Fibroblast of the aortic adventitia (primary cell): ENCODE measurements around the gene BNIP1. TPM values are rescaled to one million over a fixed set of nuclear protein-coding genes. Genes with fewer than 3 reads are reported as not detected.
A peak's percentile ranks its signal among the peaks of the same experiment; 100 is the strongest.

Experiments used
- DNase-seq: peaks from one replicate; pipeline ENCODE4 v3.0.0-alpha.2; 2010; ENCODE audit warnings: low read depth
- H3K4me3 ChIP-seq: 2 replicates; pipeline ENCODE4 v1.5.1; 2011; ENCODE audit warnings: low read depth, mild to moderate bottlenecking, control low read depth, low read length, moderate library complexity
- total RNA-seq: library from RNA; depleted of rRNA; stranded (reverse); fragments of >200 nt; gene quantifications from 2 replicates; pipeline ENCODE4 v1.2.3, GENCODE V29; 2012; ENCODE audit warnings: low replicate concordance
- TF ChIP-seq, protein P1 (sequence below): IDR thresholded peaks from 2 replicates; pipeline ENCODE4 v1.5.1; 2011; ENCODE audit warnings: mild to moderate bottlenecking, low read length, control low read depth, inconsistent platforms; ENCODE audit not compliant: insufficient read depth

The BNIP1 gene
- total RNA-seq, 1 donor = 20.9 TPM

DNA sequence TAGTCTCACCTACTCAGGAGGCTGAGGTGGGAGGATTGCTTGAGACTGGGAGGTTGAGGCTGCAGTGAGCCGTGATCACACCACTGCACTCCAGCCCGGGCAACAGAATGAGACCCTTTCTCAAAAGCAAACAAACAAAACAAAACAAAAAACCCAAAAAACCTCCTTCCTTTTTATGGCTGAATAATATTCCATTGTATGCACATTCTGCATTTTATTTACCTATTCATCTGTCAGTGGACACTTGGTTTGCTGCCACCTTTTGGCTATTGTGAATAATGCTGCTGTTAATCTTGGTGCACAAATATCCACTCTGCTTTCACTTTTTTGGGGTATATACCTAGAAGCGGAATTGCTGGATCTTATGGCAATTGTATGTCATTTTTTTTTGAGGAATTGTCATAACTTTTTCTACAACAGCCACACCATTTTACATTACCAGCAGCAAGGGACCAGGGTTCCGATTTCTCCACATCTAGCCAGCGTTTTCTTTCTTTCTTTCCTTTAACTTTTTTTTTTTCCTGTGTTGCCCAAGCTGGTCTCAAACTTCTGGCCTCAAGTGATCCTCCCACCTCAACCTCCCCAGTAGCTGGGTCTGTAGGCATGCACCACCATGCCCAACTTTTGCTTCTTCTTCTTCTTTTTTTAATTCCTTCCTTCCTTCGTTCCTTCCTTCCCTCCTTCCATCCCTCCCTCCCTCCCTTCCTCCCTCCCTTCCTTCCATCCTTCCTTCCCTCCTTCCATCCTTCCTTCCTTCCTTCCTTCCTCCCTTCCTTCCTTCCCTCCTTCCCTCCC is 60.1 kb downstream of the BNIP1 start:
- H3K4me3 ChIP-seq = no peak overlapping the region
- peak; percentile 51 for DNase-seq
- TF ChIP-seq, protein P1, sequence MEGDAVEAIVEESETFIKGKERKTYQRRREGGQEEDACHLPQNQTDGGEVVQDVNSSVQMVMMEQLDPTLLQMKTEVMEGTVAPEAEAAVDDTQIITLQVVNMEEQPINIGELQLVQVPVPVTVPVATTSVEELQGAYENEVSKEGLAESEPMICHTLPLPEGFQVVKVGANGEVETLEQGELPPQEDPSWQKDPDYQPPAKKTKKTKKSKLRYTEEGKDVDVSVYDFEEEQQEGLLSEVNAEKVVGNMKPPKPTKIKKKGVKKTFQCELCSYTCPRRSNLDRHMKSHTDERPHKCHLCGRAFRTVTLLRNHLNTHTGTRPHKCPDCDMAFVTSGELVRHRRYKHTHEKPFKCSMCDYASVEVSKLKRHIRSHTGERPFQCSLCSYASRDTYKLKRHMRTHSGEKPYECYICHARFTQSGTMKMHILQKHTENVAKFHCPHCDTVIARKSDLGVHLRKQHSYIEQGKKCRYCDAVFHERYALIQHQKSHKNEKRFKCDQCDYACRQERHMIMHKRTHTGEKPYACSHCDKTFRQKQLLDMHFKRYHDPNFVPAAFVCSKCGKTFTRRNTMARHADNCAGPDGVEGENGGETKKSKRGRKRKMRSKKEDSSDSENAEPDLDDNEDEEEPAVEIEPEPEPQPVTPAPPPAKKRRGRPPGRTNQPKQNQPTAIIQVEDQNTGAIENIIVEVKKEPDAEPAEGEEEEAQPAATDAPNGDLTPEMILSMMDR = peak; percentile 62

DNA sequence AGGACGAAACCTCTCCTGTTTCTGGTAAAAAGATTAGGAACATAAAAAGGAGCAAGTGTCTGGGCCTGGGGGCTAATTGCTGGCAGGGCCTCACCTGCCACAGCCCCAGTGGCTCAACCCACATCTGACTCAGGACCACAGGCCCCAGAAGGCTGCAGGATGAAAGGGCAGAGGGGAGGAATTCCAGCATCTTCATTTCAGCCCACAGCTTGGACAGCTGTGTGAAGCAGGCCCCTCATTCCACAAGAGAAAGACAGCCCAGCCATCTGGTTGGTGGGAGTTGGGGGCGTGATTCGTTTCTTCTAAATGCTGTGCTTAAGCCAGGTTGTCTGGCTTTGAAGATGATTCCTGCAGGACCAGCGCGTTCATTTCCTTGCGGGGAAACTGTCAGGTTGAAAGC is 61.6 kb downstream of the BNIP1 start:
- DNase-seq = no peak

DNA sequence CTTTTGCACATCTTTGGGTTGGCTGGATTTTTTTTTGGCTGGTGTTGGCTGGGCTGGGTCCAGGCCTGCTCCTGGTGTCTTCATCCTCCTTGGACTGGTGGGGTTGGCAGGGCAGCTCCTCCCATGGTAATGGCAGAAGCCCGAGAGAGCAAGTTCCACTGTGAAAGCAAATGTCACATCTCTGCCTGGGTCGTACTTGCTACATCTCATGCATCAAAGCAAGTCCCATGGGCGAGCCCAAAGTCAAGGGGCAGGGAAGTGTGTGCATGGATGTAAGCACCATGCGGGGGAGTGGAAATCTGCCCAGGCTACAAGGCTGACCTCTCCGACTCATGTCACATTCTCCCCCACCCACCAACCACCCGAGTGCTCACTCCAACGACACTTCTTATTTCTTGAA is 64.0 kb downstream of the BNIP1 start:
- H3K4me3 ChIP-seq = no peak overlapping the region
- no peak for DNase-seq
- TF ChIP-seq, protein P1 = no peak

More for the DNA sequence above, 61.6 kb downstream of the BNIP1 start:
- TF ChIP-seq, protein P1 = no peak
- no peak overlapping the region for H3K4me3 ChIP-seq

DNA sequence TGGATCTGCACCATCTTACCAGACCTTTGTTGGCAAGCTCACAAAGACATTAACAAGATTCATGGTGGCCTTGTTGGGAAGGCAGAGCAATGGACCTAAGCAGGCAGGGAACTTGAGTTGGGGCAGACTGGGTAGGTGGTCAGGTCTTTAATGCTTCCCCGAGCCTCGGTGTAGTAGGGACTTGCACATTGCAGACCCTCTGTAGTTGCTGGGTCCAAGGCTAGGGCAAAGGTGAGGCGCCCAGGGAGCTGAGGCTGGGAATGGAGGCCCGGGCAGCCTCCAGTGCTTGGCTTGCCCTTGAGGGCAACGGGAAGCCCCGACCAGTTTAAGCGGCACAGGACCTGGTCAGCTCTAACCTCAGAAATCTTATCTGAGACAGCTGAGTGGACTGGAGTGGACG is 66.5 kb downstream of the BNIP1 start:
- TF ChIP-seq, protein P1 = no peak
- no peak overlapping the region for H3K4me3 ChIP-seq
- no peak for DNase-seq

DNA sequence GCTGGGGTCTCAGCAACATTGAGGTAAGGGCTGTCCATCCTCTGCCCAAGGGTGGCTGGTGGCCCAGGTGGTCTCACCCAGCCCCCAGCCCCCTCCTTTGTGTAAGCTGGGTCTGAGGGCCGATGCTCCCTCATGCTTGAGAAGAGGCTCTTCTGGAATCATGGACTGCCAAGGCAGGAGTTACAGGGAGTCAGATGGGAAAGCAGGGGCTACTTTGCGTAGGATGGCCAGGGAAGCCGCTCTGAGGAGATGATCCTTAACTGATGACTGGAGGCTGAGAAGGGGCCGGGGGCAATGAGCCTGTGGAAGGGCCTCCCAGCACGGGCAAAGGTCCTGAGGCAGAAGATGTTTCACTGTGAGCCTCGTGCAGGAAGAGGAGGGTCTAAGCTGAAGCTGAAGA is 67.0 kb downstream of the BNIP1 start:
- TF ChIP-seq, protein P1 = no peak
- DNase-seq = no peak
- no peak overlapping the region for H3K4me3 ChIP-seq

DNA sequence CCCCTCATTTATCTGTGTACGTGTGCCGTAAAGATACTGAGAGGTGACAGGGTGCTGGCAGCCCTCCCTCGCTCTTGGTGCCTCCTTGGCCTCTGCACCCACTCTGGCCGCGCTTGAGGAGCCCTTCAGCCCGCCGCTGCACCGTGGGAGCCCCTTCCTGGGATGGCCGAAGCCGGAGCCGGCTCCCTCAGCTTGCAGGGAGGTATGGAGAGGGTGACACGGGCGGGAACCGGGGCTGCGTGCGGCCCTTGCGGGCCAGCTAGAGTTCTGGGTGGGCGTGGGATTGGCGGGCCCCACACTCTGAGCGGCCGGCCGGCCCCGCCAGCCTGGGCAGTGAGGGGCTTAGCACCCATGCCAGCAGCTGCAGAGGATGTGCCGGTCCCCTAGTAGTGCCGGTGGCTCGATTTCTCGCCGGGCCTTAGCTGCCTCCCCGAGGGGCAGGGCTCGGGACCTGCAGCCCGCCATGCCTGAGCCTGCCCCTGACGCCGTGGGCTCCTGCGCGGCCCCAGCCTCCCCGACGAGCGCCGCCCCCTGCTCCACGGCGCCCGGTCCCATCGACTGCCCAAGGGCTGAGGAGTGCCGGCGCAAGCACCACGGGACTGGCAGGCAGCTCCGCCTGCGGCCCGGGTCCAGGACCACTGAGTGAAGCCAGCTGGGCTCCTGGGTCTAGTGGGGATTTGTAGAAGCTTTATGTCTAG is 69.1 kb downstream of the BNIP1 start:
- no peak overlapping the region for H3K4me3 ChIP-seq
- DNase-seq = no peak
- TF ChIP-seq, protein P1 = no peak

Other genes with a start within 250 kb of the BNIP1 start
- 47.3 and 54.9 TPM in 2 replicates for gene RPL26L1, start 185.1 kb upstream of the BNIP1 start, total RNA-seq
- gene ATP6V0E1, start 160.8 kb upstream of the BNIP1 start, total RNA-seq = 224 and 229 TPM in 2 replicates
- gene CREBRF, start 88.2 kb upstream of the BNIP1 start, total RNA-seq = 29.7 and 33.8 TPM in 2 replicates
- not detected in 2 replicates for gene NKX2-5, start 90.7 kb downstream of the BNIP1 start, total RNA-seq
- gene STC2, start 183.9 kb downstream of the BNIP1 start, total RNA-seq = 48.3 and 400 TPM in 2 replicates